ENCODE results near the gene CSF1R.

Gene CSF1R

GRCh38 chr5:150120617-150121447 lies 34.5 kb upstream of the CSF1R start:
- no peaks in the 10 kb centered on the region for H3K9me3 ChIP-seq (ENCODE audit: control insufficient read depth, insufficient read depth, low read length)
- no peaks in the 10 kb centered on the region; the same call in 1 of the 2 replicates for H3K4me1 ChIP-seq (ENCODE audit: control insufficient read depth, insufficient read depth, low read length)
- no peak overlapping the region for H3K27ac ChIP-seq (ENCODE audit: low read length)
- H3K27me3 ChIP-seq (ENCODE audit: control insufficient read depth, insufficient read depth, low read length), result no peaks in the 10 kb centered on the region
- no peak overlapping the region for H3K4me3 ChIP-seq (ENCODE audit: low read length)
- no CpG with 5 or more reads among the region's 19 CpGs for WGBS (ENCODE audit: insufficient coverage, insufficient read length)
- DNase-seq (ENCODE audit: low read depth, low spot score), result no peak
- no peaks in the 10 kb centered on the region for H3K36me3 ChIP-seq (ENCODE audit: control insufficient read depth, insufficient read depth, low read length)

- H3K27ac ChIP-seq (ENCODE audit: low read length), result no peak overlapping the region
- no peak for DNase-seq (ENCODE audit: low read depth, low spot score)
- H3K4me1 ChIP-seq (ENCODE audit: control insufficient read depth, insufficient read depth, low read length), result no peaks in the 10 kb centered on the region; the same call in 1 of the 2 replicates
- H3K36me3 ChIP-seq (ENCODE audit: control insufficient read depth, insufficient read depth, low read length), result no peaks in the 10 kb centered on the region
- no peaks in the 10 kb centered on the region for H3K27me3 ChIP-seq (ENCODE audit: control insufficient read depth, insufficient read depth, low read length)
- no peaks in the 10 kb centered on the region for H3K9me3 ChIP-seq (ENCODE audit: control insufficient read depth, insufficient read depth, low read length)
- no CpG with 5 or more reads among the region's 3 CpGs for WGBS (ENCODE audit: insufficient coverage, insufficient read length)
- no peak overlapping the region for H3K4me3 ChIP-seq (ENCODE audit: low read length)
These were observed 33.7 kb upstream of the CSF1R start for GRCh38 chr5:150120062-150120441.

- no peaks in the 10 kb centered on the region for H3K36me3 ChIP-seq (ENCODE audit: control insufficient read depth, insufficient read depth, low read length)
- no peak overlapping the region for H3K4me3 ChIP-seq (ENCODE audit: low read length)
- no peak for DNase-seq (ENCODE audit: low read depth, low spot score)
- no CpG with 5 or more reads among the region's 10 CpGs for WGBS (ENCODE audit: insufficient coverage, insufficient read length)
- no peak overlapping the region for H3K27ac ChIP-seq (ENCODE audit: low read length)
- H3K4me1 ChIP-seq (ENCODE audit: control insufficient read depth, insufficient read depth, low read length), result no peaks in the 10 kb centered on the region; the same call in 1 of the 2 replicates
- H3K27me3 ChIP-seq (ENCODE audit: control insufficient read depth, insufficient read depth, low read length), result no peaks in the 10 kb centered on the region
- no peaks in the 10 kb centered on the region for H3K9me3 ChIP-seq (ENCODE audit: control insufficient read depth, insufficient read depth, low read length)
These were observed 33.2 kb upstream of the CSF1R start for GRCh38 chr5:150119421-150120061.

- Histone ChIP-seq H3K27me3 (ENCODE audit: control insufficient read depth, insufficient read depth, low read length) (no peaks in the 10 kb centered on the region), H3K9me3 (ENCODE audit: control insufficient read depth, insufficient read depth, low read length) (no peaks in the 10 kb centered on the region), H3K4me1 (ENCODE audit: control insufficient read depth, insufficient read depth, low read length) (no peaks in the 10 kb centered on the region; the same call in 1 of the 2 replicates), H3K4me3 (ENCODE audit: low read length) (no peak overlapping the region), H3K27ac (ENCODE audit: low read length) (no peak overlapping the region), H3K36me3 (ENCODE audit: control insufficient read depth, insufficient read depth, low read length) (no peaks in the 10 kb centered on the region)
- DNase-seq (ENCODE audit: low read depth, low spot score), result no peak
- no CpG with 5 or more reads among the region's 11 CpGs for WGBS (ENCODE audit: insufficient coverage, insufficient read length)
These were observed 32.3 kb upstream of the CSF1R start for GRCh38 chr5:150118561-150119229.

- no CpG with 5 or more reads among the region's 9 CpGs for WGBS (ENCODE audit: insufficient coverage, insufficient read length)
- no peaks in the 10 kb centered on the region; the same call in 1 of the 2 replicates for H3K4me1 ChIP-seq (ENCODE audit: control insufficient read depth, insufficient read depth, low read length)
- H3K36me3 ChIP-seq (ENCODE audit: control insufficient read depth, insufficient read depth, low read length), result no peaks in the 10 kb centered on the region
- H3K27ac ChIP-seq (ENCODE audit: low read length), result no peak overlapping the region
- no peaks in the 10 kb centered on the region for H3K9me3 ChIP-seq (ENCODE audit: control insufficient read depth, insufficient read depth, low read length)
- no peak overlapping the region for H3K4me3 ChIP-seq (ENCODE audit: low read length)
- DNase-seq (ENCODE audit: low read depth, low spot score), result no peak
- H3K27me3 ChIP-seq (ENCODE audit: control insufficient read depth, insufficient read depth, low read length), result no peaks in the 10 kb centered on the region
These were observed 31.7 kb upstream of the CSF1R start for GRCh38 chr5:150117945-150118560.

GRCh38 chr5:150116667-150117400 lies 30.5 kb upstream of the CSF1R start:
- H3K9me3 ChIP-seq (ENCODE audit: control insufficient read depth, insufficient read depth, low read length), result no peaks in the 10 kb centered on the region
- no peaks in the 10 kb centered on the region; the same call in 1 of the 2 replicates for H3K4me1 ChIP-seq (ENCODE audit: control insufficient read depth, insufficient read depth, low read length)
- no peak for DNase-seq (ENCODE audit: low read depth, low spot score)
- H3K27me3 ChIP-seq (ENCODE audit: control insufficient read depth, insufficient read depth, low read length), result no peaks in the 10 kb centered on the region
- no peak overlapping the region for H3K4me3 ChIP-seq (ENCODE audit: low read length)
- no peaks in the 10 kb centered on the region for H3K36me3 ChIP-seq (ENCODE audit: control insufficient read depth, insufficient read depth, low read length)
- WGBS (ENCODE audit: insufficient coverage, insufficient read length), result no CpG with 5 or more reads among the region's 10 CpGs
- H3K27ac ChIP-seq (ENCODE audit: low read length), result no peak overlapping the region

GRCh38 chr5:150114773-150115408 lies 28.5 kb upstream of the CSF1R start:
- H3K27ac ChIP-seq (ENCODE audit: low read length), result no peak overlapping the region
- no peaks in the 10 kb centered on the region for H3K27me3 ChIP-seq (ENCODE audit: control insufficient read depth, insufficient read depth, low read length)
- no peak overlapping the region for H3K4me3 ChIP-seq (ENCODE audit: low read length)
- no peaks in the 10 kb centered on the region for H3K9me3 ChIP-seq (ENCODE audit: control insufficient read depth, insufficient read depth, low read length)
- WGBS (ENCODE audit: insufficient coverage, insufficient read length), result no CpG with 5 or more reads among the region's 8 CpGs
- DNase-seq (ENCODE audit: low read depth, low spot score), result no peak
- no peaks in the 10 kb centered on the region for H3K4me1 ChIP-seq (ENCODE audit: control insufficient read depth, insufficient read depth, low read length)
- H3K36me3 ChIP-seq (ENCODE audit: control insufficient read depth, insufficient read depth, low read length), result no peaks in the 10 kb centered on the region

GRCh38 chr5:150114102-150114641 lies 27.8 kb upstream of the CSF1R start:
- DNase-seq (ENCODE audit: low read depth, low spot score), result no peak
- no CpG with 5 or more reads among the region's 12 CpGs for WGBS (ENCODE audit: insufficient coverage, insufficient read length)
- Histone ChIP-seq H3K27ac (ENCODE audit: low read length) (no peak overlapping the region), H3K36me3 (ENCODE audit: control insufficient read depth, insufficient read depth, low read length) (no peaks in the 10 kb centered on the region), H3K4me1 (ENCODE audit: control insufficient read depth, insufficient read depth, low read length) (no peaks in the 10 kb centered on the region), H3K27me3 (ENCODE audit: control insufficient read depth, insufficient read depth, low read length) (no peaks in the 10 kb centered on the region), H3K9me3 (ENCODE audit: control insufficient read depth, insufficient read depth, low read length) (no peaks in the 10 kb centered on the region), H3K4me3 (ENCODE audit: low read length) (no peak overlapping the region)

GRCh38 chr5:150113047-150113744 lies 26.8 kb upstream of the CSF1R start:
- Histone ChIP-seq H3K36me3 (ENCODE audit: control insufficient read depth, insufficient read depth, low read length) (no peaks in the 10 kb centered on the region), H3K27ac (ENCODE audit: low read length) (no peak overlapping the region), H3K4me1 (ENCODE audit: control insufficient read depth, insufficient read depth, low read length) (no peaks in the 10 kb centered on the region), H3K27me3 (ENCODE audit: control insufficient read depth, insufficient read depth, low read length) (no peaks in the 10 kb centered on the region), H3K9me3 (ENCODE audit: control insufficient read depth, insufficient read depth, low read length) (no peaks in the 10 kb centered on the region), H3K4me3 (ENCODE audit: low read length) (no peak overlapping the region)
- no peak for DNase-seq (ENCODE audit: low read depth, low spot score)
- WGBS (ENCODE audit: insufficient coverage, insufficient read length), result no CpG with 5 or more reads among the region's 18 CpGs
